Stimulated activated CD8-positive, alpha-beta memory T cell treated with anti-CD3 and anti-CD28 coated beads, Interleukin-12 subunit alpha, Interleukin-12 subunit beta, amount 100 ng/mL, for 24 hours (primary cell): Measurements from ENCODE around the gene MSI2.

ENCODE experiments used
- DNase-seq: peaks from one replicate; pipeline ENCODE4 v3.0.0-alpha.2; 2020; ENCODE audit errors: extremely low read depth

MSI2 gene

DNA sequence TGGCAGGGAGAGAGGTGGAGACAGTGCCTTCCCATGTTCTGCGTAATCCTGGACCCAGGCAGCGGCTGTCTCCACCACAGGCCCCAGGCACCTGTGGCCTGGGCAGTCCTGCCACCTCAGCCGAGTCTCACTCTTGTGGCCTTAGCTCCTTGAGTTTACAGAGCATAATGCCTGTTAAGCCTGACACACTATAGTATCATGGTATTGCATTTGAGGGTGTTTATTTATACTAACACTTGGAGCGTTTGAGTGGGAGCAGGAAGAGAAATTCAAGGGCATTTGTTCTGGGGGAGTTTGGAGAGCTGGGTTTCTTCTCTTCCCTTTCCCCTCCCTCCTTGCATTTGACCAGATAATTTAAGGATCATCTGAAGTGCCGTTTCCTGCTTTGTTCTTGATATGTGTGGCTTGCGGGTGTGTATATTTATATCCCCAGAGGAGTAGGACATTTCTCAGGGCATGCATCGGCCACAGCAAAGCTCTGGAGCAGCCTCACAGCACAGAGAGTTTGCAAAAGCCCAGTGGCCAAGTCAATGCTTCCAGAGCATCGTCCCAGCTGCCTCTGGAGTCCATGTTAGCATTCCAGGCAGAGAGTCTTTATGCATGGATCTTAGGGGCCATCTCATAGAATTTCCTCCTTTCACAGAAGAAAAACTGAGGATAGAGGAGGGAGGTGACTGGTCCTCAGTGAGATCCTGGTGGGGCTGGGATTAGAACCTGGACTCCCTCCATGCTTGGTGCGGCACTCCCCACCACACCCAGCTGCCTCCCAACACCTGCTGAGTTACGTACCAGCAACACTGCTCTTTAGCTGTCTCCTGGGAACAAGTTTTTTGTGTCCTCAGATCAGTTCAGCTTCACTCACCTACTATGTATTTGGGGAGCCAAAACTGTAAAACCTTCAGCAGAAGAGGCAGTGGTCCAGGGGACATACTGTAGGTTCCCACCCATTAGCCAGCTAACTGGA, 266.0 kb downstream of the MSI2 start:
- no peak for DNase-seq

DNA sequence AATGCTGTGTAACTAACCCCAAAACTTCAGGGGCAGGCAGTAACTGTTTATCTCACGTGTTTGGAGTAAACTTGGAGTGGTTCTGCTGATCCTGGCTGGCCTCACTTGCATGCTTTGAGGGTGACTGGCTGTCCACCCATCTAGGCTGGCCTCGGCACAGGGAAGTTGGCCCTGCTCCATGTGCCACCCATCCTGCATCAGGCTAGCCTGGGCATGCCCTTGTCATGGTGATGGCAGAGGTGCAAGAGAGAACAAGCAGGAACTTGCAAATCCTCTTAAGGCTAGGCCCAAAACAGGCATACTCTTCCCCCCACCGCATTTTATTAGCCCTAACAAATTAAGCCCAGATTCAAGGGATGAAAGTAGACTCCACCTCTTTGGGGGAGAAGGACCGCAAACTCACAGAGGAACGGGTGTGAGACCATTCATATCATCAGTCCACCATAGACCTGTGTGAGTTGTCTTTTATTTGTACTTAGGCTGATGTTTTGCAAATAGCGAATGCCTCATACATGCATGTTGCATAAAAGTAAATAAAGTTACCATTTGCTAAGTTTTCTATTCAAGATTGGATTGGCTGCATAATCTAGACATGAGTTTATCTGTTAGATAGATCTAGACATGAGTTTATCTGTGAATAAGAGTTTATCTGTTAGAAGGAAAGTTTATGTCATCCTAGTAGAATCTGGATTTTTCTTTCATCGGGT, 267.8 kb downstream of the MSI2 start:
- no peak for DNase-seq

DNA sequence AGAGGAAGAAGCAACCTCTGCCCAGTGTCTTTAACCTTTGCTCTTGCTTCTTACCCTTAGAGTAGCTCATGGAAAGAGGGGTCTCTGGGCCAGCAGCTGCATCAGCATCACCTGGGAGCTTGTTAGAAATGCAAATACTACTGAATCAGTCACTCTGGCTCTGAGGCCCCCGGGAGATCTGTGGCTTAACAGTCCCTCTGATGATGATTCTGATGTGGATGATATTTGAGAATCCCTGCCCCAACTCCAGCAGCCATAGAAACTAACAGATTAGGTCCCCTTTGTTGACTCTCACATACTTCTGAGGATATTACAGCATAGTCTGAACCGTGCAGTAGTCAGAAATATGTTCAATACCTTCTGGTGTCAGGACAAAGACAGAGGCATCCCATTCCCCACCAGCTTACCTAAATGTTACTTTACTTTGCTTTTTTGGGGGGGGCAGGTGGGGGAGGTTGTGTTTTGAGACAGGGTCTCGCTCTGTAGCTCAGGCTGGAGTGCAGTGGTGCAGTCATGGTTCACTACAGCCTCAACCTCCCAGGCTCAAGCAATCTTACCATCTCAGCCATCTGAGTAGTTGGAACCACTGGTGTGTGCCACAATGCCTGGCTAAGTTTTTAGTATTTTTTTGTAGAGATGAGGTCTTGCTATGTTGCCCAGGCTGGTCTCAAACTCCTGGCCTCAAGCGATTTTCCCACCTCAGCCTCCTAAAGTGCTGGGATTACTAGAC, 268.7 kb downstream of the MSI2 start:
- no peak for DNase-seq

DNA sequence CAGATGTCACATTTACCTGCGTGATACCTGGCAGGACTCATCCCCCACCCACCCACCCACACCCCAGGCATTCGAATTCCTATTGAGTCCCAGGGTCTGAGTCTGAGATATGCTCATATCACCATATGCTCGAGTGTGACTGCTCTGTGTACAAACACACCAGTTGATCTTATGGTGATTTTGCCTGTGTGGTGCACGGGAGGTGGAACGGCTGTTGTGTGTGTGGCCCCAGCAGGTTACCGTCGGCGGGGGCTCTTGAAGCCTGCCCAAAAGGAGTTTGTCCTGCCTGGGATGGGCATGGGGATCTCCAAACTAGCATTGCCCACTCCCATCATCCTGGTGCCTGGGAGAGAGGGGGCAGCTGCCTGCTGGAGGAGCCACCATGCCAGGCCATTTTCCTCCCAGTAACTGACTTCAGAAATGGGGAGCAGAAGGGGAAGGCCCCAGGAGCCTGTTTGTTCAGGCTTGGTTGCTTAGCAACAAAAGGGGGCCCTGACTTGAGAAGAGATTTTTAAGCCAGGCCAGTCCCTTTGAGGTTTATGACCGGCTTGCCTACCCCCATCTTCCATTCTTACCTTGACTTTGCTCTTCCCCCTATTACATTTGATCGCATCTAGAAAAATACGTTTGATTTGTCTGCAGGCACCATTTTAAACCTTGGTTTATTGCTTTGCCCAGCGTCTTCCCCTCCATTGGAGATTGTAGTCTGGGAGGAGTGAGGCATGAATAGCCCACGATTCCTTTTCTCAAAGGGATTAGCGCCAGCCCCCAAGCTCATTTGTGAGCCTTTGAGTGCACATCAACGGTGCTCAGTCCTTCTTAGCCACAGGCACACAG, 271.1 kb downstream of the MSI2 start:
- DNase-seq: no peak

DNA sequence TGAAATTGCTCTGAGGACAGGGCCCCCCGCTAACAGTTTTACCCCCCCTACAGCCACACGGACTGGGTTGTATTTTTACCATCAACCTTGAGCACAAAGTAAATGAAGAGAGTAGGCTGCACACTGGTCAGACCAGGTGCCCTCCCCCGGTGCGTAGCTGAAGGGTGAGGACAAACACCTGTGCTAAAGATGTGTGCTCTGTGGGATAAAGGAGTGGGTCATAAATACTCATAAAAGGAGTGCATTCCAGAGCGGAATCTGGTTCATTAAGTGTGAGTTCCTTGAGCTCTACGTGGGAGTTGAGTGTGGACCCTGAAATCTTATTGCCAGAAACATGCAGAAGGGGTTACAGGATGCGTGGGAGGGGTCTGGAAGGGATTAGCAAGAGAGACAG, 271.7 kb downstream of the MSI2 start:
- DNase-seq: no peak

DNA sequence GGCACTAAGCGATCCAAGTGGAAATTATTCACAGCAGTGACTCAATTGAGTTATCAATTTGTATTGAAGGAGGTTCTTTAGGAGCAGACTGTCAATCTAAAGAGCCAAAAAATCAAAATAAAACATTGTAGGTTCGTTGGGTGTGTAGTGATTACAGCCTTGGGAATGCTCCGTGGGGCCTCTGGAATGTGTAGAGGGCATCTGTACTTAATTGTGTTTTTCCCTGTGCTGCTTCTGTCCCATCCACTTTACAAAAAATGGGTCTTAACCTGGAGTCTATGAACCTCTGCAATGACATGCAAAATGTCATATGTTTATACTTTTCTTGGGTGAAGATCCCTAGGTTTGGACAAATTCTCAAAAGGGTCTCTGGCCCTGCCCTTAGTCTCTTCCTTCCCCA, 273.7 kb downstream of the MSI2 start:
- no peak for DNase-seq

DNA sequence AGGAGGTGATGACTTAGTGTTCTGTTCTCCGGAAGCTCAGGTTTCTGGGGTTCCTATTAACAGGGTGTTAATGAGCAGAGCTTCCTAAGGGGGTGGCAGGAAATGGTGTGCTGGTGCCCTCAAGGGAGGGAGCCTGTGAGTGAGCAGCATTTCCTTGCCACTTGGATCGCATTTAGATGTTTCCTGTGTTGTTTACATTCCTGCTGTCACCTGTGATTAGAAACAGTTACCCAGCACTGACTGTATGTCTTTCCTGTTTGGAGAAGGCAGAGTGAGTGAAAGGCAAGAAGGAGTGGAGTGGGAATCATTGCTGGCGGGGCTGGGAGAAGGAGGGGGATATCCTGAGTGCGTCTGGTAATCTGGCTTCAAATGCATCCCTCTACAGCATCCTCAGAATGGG, 274.2 kb downstream of the MSI2 start:
- DNase-seq: no peak

DNA sequence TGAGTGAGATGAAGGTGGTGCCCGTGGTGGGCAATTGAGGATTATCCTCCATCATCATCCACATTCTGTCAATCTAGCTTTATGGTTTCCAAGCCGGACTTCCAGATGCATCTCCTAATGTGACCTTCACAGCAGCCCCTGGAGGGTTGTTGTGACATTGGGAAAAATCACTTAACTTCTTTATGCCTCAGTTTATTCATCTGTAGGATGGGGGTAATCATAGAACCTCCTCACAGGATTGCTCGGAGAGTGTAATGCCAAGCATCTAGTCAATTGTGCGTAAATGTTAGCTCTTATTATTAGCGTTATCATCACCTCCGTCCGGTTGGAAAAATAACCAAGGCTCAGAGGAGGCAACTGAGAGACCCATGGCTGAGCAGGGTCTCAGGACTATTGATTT, 274.8 kb downstream of the MSI2 start:
- DNase-seq: no peak

DNA sequence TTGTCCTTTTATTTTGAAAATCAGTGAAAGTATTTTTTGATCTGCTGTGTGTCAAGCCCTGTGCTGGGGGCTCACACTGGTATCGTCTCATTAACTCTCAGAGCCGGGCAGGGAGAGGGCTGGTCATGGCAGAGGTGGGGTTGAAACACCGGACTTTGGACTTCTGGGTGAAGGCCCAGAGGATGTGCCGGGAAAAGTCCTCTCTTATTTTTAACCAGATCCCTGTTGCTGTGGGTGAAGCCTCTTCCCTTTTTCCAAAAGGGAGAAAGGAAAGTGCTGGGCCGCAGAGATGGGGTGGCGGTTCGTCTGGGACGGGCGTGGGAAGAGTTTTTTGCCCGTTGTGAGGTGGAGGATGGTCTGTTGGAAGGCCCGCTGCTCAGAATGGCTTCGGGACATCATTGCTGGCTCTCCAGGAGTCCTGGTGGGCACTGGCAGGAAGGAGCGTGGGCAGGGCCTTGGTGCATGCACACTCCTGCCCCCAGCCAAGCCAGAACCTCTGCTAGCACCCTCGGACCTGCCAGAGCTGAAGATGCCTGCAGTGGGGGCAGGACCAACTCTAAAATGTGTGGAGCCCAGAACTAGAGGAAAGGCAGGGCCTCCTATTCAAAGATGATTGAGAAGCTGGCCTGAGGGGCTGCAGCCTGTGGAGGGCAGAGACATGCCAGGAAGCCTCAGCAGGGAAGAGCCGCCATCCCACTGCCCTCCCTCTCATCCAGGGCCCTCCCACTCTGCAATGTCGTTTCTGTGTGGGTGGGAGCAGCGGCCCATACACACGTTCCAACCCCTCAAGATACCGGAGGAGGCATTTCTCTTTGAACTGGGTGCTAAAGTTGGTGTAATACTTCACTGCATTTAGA, 275.6 kb downstream of the MSI2 start:
- DNase-seq: no peak

DNA sequence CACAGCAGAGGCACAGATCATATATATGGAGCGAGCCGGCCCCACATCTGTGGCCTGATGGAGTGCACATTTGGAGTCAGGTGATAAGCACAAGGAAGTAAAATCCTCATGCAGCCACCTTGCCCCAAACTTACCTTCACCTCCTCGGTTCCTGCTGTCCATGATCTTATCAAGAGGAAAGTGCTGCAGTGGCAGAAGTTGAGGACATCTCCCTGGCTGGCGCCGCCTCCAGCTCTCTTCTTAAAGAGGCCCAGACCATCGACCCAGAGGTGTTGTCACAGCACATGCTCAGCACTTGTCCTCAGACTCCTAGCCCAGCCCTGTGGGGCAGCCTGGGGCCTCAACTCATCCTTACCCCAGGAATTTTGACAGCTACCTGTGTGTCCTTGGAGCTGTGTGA, 276.2 kb downstream of the MSI2 start:
- DNase-seq: no peak

DNA sequence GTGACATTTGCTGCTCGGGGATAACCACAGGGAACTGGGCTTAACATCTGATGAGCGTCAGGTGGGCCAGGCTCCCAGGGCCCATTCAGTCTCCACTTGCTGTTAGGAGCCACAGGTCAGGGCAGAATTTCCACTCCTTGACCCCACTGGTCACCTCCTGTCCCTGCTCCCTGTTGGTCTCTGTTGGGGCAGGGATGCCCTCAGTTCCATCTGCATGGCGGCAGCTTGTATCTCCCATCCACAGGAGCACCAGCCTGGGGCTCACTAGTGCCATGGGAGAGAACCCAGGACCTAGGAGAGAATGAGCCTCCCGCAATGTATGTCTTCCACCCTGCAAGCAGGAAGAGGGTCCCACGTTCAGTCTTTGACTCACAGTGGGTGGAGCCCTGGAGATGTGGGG, 276.6 kb downstream of the MSI2 start:
- no peak for DNase-seq

DNA sequence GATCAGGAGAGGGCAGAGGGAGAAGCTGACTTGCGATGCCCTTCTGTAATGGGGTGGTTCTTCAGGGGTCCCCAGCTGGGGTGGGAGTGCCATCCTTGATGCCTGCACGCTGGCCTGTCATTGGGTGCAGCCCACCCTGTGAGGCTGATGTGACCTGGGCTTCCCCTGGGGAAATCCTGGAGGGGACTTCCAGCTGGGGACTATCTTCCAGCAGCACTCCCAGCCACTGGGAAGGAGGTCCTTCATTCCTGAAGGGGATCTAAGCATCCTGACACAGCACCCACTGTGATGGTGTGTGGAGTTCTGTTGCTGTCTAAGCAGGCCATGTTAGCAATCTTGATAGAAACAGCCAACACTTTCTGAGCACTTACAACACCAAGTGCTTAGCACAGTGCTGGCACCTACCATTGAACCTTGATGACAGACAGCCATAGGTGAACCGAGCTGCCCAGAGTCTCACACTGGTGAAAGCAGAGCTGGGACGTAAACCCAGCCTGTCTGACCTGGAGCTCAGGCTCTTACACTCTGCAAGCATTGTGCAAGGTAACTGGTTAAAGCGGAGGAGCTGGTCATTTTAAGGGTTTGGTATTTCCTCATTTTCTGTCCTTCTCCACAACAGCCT, 277.5 kb downstream of the MSI2 start:
- DNase-seq: no peak

DNA sequence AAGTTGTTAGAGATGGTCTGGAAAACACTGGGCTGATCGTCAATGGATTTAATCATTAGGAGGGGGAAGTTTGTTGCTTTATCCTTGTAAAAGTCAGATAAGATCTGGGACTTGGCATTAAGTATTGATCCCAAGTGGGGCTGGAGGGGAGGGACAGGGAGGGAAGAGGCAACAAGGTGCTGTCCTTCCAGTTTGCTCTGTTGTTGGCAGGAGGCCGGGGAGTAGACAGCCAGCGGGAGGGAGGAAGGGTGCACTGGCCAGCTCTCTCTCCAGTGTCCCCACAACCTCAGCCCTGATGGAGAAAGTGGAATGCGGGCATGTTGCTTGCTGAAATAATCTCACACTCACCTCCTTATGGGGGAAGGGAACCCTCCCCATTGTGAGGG, 278.5 kb downstream of the MSI2 start:
- DNase-seq: no peak

DNA sequence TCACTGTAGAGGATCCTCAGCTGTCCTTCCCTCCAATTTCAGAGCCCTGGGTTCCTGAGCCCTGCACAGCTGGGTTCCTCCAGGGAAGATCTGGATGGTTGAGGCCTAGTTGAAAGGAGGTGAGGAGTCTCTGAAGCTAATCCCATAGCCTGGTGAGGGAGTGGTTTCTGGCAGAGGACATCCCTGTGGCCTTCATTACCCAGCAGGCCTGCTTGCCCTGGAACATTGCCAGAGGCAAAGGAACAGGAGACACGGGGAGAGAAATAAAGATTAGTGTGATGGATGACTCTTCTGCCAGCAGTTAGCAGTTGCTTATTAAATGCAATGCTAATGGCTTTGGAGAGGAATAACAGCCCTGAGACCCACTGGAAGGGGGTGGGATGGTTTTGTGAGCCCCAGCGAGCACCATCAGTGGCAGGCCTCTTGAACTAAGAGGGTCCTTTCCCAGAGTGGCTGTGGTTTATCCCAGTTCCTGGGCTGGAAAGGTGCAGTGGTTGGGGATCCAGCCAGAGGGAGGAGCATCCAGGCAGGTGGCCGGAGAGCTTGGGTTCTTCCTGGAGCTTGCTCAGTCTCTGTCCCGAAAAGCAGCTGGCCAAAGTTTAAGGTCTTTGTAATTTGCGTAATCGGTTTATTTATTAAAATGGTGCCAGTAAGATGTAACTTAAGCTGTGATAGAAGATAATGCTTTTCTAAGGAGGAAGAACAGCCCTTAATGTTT, 279.1 kb downstream of the MSI2 start:
- no peak for DNase-seq

DNA sequence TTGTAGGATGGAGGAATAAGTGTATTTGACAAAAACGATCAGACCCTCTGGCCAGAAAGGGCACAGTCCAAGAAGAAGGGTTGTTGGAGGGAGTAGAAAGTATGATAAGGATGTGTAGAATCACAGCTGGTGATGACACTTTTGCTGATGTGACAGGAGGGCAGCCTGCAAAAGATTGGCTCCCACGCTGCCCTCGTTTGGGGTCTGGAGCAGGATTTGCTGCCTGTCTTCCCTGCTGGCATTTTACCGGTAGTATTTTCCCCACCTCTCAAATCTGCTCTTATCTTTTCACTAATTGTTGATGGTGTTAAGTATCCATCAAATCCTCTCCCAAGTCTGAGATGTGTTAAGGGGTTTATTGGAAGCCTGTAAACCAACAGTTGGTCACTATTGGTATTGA, 280.0 kb downstream of the MSI2 start:
- no peak for DNase-seq

DNA sequence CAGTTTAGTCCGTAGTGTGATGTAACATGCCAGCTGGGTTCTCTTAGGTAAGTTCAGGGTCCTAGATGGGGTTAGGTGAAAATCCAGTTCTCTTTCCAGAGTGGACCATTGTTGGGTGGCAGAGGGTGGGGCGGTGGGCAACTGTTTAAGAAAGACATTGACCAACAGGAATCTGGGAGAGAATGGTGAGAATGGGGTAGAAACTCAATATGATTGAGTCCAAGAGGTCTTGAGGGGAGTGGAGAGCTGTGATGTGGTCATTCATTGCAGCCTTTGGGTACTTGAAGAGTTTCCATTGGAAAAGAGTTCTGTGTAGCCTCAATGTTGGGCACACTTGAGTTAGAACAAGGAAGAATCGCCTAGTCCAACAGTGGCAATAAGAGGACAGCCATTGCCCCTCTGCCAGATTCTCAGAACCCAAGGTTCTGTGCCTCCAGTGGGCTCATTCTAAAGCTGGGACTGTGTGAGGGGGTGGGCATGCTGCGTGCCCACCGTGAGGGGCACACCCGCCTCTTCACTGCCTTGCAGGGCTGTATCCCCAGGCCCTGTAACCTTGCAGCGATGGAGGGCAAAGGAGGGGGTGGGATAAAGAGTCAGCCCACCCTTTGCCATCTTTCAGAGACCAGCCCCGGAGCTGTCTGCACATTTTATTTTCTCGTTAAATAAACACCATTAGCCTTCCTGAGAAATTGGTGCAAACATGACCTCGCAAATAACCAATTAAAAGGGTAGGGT, 280.6 kb downstream of the MSI2 start:
- no peak for DNase-seq

DNA sequence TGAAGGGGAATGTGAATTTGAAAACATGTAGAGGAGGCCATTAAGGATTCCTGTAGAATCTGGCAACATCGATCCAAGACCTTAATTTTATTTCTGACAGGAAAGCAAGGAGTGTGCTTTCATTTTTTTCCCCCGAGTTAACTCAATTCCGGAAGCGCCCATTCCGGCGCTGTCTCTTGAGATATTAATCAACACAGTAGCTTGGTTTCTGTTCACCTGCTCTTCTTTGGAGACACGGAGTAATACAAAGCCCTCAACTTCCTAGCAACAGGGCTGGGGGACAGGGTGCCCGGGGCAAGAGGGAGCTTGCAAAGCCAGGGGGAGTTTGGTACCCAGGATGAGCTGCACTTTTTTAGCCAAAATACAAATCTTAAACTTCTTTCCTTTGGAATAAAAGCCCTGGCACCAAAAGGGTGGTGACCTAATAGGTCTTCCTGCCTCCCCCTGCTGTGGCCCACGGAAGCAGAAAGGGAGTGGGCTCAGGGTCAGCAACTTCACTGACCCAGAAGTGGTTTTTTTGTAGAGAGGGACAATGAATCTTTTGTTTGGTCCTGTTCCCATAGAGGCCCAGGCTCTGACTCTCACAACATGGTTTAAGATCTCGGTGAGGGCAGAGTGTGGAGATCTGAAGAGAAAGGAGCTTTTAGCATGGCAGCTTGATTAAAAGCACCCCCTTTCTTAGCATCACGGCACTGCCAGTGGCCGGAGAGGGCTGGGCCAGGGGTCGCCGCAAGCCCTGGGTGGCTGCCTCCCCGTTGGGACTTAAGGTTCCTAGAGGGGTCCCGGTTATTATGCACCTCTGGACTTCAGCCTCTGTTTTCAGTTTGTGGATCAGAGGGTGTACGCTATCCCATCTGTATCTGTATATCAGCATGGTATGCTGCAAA, 281.4 kb downstream of the MSI2 start:
- no peak for DNase-seq
